Fibroblast of pulmonary artery (primary cell): ENCODE results near the gene MIF.
"Not testable (repeated sequence)": the region's sequence is repeated elsewhere in the genome, so short reads cannot be mapped to it uniquely, and the experiment has no call there.

Experiments used
- DNase-seq: peaks from one replicate; pipeline ENCODE4 v3.0.0-alpha.2; 2010; ENCODE audit warnings: low read depth
- H3K4me3 ChIP-seq: replicated peaks from 2 replicates; pipeline ENCODE4 v1.5.1; 2011; ENCODE audit warnings: low read depth, mild to moderate bottlenecking, control low read depth, low read length, moderate library complexity
- CTCF ChIP-seq: IDR thresholded peaks from 2 replicates; pipeline ENCODE4 v1.5.1; 2011; ENCODE audit warnings: mild to moderate bottlenecking, control low read depth, low read length, inconsistent platforms; ENCODE audit errors: missing control alignments

Gene MIF

GRCh38 chr22:23898006-23898974 lies 4.1 kb downstream of the MIF start:
- no peak for DNase-seq

GRCh38 chr22:23899042-23899745 lies 5.0 kb downstream of the MIF start:
- H3K4me3 ChIP-seq, result no peak overlapping the region
- no peak for DNase-seq
- TF ChIP-seq CTCF, result no peak

More at GRCh38 chr22:23898006-23898974, 4.1 kb downstream of the MIF start:
- TF ChIP-seq CTCF, result no peak
- H3K4me3 ChIP-seq, result no peak overlapping the region

- H3K4me3 ChIP-seq, DNase-seq: not testable (repeated sequence)
Measured at GRCh38 chr22:23900227-23900626, 6.0 kb downstream of the MIF start.

GRCh38 chr22:23901600-23901999 lies 7.4 kb downstream of the MIF start:
- no peak for TF ChIP-seq CTCF
- no peak overlapping the region for H3K4me3 ChIP-seq
- DNase-seq, result no peak

- no peak overlapping the region for H3K4me3 ChIP-seq
- no peak for DNase-seq
- no peak for TF ChIP-seq CTCF
Measured at GRCh38 chr22:23903328-23903971, 9.3 kb downstream of the MIF start.

- TF ChIP-seq CTCF, result no peak
- DNase-seq, result no peak
- H3K4me3 ChIP-seq, result no peak overlapping the region
Measured at GRCh38 chr22:23904573-23905254, 10.5 kb downstream of the MIF start.
